Stimulated activated CD4-positive, alpha-beta T cell treated with anti-CD3 and anti-CD28 coated beads, Interleukin-1b, Interleukin-23, amount 100 ng/mL, for 48 hours (primary cell): ENCODE data around the gene NRXN3.

Experiments
- DNase-seq: peaks from one replicate; pipeline ENCODE4 v3.0.0-alpha.2; 2020

Gene NRXN3

DNA sequence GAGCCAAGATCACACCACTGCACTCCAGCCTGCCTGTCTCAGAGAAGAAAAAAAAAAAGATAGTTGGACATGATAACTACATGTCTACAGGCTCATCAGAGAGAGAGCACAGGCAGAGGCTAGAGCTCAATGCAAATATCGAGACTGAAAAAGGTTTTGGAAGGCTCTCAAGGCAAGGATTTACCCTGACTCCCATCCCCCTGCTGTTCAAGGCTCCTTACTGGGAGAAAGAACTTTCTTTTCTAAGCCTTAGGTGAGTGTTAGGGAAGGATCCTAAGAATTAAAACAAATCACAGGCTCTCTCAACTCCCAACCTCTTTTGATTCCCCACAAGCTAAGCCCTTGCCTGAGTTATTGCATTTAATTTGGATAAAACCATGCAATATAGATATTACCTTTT, 1516.0 kb downstream of the NRXN3 start:
- DNase-seq, result no peak

- no peak for DNase-seq
Measured at GRCh38 chr14:79690960-79691359, 1520.8 kb downstream of the NRXN3 start.

- DNase-seq, result no peak
Measured at GRCh38 chr14:79693935-79694334, 1523.8 kb downstream of the NRXN3 start.

DNA sequence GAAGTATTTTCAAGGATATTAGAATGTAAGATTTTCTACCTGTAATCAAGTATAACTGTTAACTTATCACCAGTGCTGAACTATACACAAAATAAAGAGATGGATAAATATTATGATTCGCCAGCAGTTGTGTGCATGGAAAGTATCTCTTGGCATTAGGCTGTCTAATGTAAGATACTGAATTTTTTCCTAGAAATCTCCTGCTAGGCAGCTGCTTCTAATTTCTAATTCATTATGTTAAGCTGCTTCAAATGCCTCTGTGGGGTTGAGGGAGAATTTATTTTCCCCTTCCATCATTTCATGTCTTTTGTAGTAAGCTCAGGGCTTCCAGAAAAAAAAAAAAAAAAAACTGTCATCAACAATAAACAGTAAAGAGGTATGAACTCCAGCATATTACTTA, 1525.1 kb downstream of the NRXN3 start:
- no peak for DNase-seq

DNA sequence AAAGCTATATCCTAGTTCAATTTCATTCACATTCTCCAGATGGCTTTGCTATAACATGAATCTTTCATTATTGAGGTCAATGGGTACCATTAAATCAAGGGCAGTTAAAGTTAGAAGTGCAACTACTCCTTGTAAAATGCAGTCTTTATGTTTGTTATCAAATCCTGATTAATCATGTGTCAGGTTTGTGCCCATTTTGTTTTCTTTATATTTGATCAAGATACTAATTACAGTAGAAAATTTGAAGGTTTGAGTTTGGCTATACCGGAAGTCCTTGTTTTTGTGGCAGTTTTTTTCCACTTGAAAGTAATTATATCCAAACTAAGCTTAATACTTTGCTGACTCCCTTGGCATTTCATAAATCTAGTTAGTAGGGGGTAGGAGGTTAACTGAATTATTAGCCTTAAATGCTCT, 1528.1 kb downstream of the NRXN3 start:
- DNase-seq, result no peak

GRCh38 chr14:79699206-79699605, 1529.0 kb downstream of the NRXN3 start:
- no peak for DNase-seq

DNA sequence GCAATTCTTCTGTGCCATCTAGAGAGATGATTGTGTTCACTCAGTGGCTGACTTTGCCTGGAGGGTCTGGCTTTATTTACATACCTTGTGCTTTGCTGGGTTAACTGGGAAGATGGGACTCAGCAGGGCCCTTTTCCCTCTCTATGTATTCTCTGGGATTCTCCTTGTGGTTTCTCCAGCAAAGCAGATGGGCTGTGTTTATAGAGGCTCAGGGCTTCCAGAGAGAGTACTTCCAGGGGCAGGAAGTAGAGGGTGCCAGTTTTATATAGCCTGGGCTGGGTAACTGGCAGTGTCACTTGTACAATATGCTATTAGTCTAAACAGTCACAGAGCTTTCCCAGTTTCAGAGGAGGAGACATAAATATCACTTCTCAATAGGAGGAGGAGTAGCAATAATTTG, 1531.2 kb downstream of the NRXN3 start:
- no peak for DNase-seq

DNA sequence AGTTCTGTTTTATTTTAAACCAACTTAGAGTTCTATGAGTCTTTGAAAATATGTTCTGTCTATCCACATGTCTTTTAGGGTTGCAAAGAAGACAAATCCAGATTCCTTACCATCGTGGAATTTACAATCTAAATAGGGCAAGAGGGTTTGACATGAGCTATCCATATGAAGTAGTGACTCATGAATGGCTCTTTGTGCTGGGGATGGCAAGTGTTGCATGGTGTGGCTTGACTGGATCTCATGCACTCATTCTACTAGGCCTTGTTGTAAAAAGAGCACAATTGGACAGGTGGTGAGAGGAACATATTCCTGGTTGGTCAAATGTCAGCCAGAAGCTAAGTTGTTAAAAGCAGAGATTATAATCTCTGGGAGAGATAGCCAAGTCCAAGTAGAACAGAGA, 1532.0 kb downstream of the NRXN3 start:
- no peak for DNase-seq

- no peak for DNase-seq
Measured at GRCh38 chr14:79703209-79703608, 1533.0 kb downstream of the NRXN3 start.

DNA sequence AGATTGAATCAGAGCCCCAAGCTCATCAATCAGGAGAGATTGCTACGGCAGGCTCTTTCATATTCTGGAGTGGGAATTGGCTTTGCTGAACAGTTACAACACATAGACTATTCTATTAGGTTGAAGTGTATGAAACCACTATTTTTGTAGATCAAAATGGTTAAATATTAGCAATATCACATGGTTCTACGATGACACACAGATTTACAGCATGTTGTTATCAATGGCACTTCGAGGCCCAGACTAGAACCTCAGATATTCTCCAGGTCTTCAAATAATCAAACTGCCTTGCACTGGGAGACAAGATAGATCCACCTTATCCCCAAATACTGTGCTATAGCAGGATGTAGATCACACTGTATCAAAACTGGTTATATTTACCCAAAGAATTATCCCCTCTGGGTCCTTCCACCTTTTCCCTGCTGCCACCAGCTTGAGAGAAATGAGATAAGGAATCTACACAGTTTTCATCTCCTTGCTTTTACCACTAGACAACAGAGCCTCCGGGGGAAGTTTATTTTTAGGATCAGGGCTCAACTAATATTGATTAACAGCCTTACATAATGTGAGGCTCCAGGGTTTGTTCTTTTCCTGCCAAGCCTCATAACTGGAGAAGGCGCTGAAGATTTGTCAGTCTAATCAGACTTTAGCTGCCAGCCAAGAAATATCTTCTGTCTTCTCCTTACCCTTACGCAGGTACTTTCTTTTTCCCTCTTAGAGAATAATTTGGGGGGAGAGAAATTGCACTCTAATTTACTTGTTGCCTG, 1534.1 kb downstream of the NRXN3 start:
- no peak for DNase-seq

DNA sequence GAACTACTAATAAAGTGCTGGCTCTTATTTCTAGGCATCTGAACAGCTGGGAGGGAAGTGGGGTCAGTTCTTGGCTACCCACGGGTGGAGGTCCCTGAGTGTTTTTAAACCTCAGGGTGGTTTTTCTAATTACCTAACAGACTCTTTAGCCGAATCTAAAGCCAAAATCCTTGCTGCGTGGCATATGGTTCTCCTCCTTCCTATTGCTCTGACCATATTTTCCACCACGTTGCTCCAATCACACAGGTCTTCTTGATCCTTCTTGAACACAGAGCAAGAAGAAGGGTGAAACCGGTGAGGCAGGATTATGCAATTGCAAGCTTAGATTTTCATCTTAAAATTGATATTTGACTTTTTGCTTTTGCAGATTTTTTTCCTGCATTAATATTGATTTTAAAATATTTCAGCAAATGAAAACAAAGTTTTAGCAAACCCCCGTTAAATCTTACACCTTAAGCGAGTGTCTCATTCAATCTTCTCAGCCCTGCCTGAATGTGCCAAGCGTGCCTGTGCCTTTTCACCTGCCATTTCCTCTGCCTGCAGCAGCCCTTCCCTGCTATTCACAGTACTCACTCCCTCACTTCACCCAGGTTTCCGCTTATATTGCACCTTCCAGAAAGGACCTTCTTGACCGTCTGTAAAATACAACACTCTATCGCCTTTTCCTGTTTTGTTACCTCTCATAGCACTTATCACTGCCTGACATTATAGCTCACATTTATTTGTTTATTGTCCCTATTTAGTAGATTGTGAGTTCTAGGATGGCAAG, 1535.1 kb downstream of the NRXN3 start:
- no peak for DNase-seq

DNA sequence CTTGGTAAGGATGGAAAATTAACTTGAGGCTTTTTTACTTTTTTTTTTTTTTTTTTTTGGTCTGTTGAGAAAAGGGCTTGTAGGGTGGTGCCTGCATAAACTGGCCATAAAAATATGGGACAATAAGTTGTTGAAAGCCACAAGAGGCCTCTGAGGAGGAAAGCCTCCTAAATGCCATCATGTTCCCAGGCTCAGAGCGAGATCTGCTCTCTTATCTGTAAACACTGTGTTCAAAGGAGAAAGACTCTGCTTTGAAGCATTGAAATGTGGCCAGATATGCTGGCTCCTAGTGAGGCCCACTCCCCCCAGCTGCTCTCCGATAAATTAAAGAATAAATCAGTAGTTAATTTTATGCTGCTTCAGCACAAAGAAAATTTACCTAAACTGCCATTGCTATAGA, 1536.2 kb downstream of the NRXN3 start:
- no peak for DNase-seq

DNA sequence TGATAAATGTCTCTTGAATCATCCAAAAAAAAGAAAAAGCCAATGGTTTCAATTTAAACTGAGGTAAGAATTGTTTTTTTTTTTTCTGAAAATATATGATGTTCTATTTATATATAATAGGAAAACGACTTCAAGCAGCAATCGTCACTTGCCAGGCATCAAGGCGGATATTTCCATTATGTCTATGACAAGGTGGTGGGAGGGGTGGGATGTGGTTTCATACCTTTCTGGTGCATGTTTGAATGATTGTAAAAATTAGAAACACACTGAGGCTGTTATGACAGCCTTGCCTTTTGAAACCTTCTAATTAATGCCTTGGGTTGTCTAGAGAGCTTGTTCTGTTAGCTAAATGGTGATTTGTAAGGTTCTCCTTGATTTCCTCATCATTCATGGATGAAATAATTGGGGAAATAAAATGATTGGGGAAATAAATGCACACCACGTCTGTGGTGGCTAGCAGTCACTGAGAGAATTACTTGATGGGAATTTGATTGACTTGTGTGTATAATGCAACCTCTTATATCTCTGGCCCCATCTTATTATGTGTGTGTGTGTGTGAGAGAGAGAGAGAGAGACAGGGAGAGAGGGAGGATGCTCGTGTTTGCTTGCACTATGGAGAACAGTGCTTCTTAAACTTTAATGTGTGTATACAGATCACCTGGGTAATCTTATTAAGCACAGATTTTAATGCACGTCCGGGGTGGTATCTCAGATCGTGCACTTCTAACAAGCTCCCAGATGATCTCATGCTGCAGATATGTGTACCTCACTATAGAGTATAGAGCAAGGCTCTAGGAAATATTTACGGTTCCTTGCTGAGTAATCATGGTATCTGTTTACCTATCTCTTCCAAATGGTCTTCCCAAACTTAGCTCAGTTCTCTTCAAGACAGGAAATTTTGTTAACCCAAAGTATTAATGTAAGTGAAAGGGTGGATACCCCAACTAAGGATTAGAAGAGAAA, 1538.5 kb downstream of the NRXN3 start:
- no peak for DNase-seq

DNA sequence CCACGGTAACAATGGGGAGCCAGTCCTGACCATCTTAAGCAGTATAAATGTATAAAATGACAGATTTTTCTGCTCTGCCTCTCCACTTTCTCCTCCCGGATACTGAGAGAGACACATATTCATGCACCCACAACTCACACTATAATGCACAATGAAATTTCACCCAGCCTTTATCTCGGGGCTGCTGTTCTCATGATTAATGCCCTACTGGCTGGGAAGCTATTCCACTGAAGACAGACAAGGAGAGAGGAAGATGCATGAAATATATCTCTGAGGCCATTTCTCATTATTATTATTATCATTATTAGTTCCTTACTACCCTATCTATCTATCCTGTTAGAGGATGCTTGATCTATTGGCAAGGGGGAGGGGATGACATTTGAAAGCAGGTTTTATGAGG, 1539.4 kb downstream of the NRXN3 start:
- DNase-seq, result no peak

GRCh38 chr14:79712302-79712950, 1542.3 kb downstream of the NRXN3 start:
- no peak for DNase-seq

GRCh38 chr14:79721399-79722084, 1551.4 kb downstream of the NRXN3 start:
- DNase-seq, result no peak

DNA sequence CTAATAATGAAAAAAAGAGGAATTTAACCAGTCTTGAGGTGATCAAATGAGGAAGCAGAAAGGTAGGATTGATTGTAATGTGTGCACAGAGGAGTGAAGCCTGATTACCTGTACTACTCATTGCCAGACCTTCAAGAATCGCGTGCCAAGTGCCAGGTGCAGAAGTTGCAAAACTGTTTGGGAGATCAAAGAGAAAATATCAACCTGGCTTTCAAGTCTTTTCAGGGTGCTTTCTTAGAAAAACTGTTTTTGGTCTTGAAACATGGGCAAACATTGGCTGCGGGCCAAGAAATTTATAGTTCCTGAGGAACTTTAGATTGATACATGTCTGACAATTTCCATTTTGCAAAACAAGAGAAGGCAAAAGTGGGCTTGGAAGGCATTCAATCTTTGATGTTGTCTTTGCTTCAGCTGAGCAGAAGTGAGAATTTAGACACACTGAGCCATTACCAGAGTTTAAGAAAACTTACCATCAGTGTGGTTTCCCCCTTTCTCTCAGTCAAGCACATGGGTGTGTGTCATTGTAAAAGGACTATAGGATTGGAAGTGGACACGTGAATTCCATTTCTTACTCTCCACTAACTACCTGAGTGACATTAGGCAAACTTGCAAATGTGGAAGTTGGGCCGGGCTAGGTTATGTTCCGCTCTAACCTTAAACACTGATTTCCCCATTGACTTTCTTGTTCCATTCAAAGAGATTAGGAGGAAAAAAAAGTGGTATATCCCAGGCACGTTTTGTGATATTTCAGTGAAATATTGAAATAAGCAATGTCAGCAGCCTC, 1555.0 kb downstream of the NRXN3 start:
- no peak for DNase-seq

DNA sequence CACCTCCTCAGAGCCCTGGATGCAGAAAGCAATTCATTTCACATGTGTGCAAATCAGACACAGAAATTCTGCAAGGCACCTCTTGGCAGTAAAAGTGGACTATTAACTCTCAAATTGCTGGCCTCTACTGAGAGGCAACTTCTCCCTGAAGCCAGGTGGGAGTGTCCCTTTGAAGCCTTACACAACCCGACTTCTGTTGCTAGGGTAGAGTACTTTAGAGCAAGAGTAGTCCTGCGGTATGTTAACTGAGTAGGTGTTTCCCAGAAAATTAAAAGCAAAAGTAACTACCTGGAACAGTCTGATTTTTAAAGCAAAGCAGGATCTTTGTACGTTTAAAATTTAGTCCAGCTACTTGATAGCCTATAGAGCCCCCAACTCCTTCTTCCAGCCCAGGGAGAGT, 1557.7 kb downstream of the NRXN3 start:
- no peak for DNase-seq

DNA sequence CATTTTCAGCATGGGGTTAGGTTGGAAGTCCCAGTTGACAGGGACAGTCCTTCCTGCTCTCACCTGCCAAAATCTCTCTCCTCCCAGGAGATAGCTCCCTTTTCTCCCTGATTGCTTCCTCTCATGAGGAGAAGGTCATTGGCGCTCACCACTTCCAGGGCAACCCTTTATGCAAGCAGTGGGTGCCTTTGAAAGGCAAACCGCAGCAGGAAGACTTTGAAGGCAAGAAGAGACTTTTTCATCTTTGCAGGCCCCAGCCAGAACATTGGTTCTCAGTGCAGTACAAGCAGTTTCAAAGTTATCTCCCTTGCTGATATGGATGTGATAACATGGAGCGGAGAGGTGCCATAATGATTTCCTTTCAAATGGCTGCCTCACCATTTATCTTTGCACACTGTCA, 1558.2 kb downstream of the NRXN3 start:
- no peak for DNase-seq

DNA sequence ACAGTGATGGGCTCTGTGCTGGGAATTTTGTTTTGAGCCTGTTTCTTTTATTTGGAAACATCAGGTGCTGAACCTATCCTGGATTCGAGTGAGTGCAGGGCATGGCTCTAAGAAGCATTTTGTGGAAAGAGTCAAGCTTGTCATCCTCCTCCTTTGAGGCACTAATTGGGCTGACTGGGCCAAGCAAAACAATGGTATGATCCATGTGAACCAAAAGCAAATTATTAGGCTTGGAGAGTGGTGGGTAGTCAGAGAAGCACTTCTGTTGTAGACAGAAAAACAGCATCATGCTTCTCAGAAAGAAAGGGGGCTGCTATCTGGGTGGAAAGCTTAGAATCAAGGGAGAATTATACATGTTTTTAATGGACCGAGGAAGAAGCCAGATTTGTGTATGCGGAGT, 1559.6 kb downstream of the NRXN3 start:
- no peak for DNase-seq

- no peak for DNase-seq
Measured at GRCh38 chr14:79730196-79730595, 1560.0 kb downstream of the NRXN3 start.
